B cell (primary cell): ENCODE measurements around the gene HSD17B2.

Source experiments
- EZH2 ChIP-seq: IDR thresholded peaks from 2 replicates; pipeline ENCODE4 v1.6.1; 2012; ENCODE audit warnings: borderline replicate concordance, low read depth, mild to moderate bottlenecking, moderate library complexity, low read length; ENCODE audit not compliant: insufficient read depth, poor library complexity, severe bottlenecking
- TF ChIP-seq, protein P1 (sequence below): fragments of 200-600 bp; IDR thresholded peaks from one replicate; pipeline ENCODE4 v1.8.0; 2022; ENCODE audit warnings: antibody characterized with exemption, mild to moderate bottlenecking

DNA sequence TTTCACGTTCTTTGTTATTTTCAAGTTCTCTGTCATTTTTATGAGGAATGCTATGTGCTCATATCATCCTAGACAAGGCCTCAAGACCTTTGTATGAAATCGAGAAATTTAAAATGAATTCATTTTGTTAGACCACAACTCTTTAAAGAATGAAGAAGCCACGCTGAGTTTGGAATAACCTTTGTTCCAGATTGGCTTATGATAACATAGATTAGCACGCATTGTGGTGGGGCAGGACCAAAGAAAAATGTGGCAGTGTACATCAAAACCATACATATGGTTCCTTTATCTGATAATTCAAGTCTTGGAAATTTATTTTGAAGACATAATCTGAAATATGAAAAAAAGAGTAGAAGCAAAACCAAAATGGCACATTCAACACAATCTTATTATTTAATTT lies 2.2 kb downstream of the HSD17B2 start:
- TF ChIP-seq, protein P1, sequence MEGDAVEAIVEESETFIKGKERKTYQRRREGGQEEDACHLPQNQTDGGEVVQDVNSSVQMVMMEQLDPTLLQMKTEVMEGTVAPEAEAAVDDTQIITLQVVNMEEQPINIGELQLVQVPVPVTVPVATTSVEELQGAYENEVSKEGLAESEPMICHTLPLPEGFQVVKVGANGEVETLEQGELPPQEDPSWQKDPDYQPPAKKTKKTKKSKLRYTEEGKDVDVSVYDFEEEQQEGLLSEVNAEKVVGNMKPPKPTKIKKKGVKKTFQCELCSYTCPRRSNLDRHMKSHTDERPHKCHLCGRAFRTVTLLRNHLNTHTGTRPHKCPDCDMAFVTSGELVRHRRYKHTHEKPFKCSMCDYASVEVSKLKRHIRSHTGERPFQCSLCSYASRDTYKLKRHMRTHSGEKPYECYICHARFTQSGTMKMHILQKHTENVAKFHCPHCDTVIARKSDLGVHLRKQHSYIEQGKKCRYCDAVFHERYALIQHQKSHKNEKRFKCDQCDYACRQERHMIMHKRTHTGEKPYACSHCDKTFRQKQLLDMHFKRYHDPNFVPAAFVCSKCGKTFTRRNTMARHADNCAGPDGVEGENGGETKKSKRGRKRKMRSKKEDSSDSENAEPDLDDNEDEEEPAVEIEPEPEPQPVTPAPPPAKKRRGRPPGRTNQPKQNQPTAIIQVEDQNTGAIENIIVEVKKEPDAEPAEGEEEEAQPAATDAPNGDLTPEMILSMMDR: no peak
- no peak for TF ChIP-seq EZH2
